ENCODE results near the gene CD19. TPM values are rescaled to one million over a fixed set of nuclear protein-coding genes. Genes with fewer than 3 reads are reported as not detected.
A peak's percentile ranks its signal among the peaks of the same experiment; 100 is the strongest.

Gene CD19
- polyA plus RNA-seq, 3 donors, result 0.28 to 0.75 (median 0.65) TPM

DNA sequence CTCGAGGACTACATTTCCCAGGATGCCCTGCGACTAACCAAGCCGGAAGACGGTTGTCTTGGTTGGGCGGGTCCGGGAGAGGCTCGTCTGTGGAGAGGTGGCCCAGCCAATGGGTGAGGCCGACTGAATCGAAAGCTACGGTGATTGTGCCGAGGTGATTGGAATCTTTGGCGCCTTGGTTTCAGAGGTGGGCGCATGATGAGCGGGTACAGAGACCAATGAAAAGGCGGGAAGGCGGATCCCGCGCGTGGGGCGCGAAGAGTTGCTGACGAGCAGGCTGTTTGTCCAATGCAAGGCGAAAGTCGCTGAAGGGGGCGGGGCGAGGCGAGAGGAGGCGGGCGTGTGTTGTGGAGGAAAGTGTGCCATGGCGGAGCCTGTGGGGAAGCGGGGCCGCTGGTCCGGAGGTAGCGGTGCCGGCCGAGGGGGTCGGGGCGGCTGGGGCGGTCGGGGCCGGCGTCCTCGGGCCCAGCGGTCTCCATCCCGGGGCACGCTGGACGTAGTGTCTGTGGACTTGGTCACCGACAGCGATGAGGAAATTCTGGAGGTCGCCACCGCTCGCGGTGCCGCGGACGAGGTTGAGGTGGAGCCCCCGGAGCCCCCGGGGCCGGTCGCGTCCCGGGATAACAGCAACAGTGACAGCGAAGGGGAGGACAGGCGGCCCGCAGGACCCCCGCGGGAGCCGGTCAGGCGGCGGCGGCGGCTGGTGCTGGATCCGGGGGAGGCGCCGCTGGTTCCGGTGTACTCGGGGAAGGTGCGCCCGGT is 19.1 kb downstream of the CD19 start, which contains the start of gene NFATC2IP:
NFATC2IP (plus strand) TSS at position 290 of the 762 bp plus-strand sequence; CDS start at position 365, 75 bp downstream.
- H3K9me3 Mint-ChIP-seq, result no peaks in the 10 kb centered on the region

More for the DNA sequence above, 19.1 kb downstream of the CD19 start, which contains the start of gene NFATC2IP:
- Histone ChIP-seq H3K27ac (ENCODE audit: low read depth in 1 of 2, low read length in 2 of 2) (peak within 1 kb of the TSS in 1 of 2 donors; percentile 79), H3K4me1 (ENCODE audit: control insufficient read depth in 1 of 2, insufficient read depth in 2 of 2, low read length in 2 of 2) (peaks cover 18 to 27% of the 10 kb centered on the region in 2 donors), H3K4me3 (replicated peaks in 1 of 3; ENCODE audit: low read depth in 2 of 3, low read length in 3 of 3) (peak within 1 kb of the TSS; percentile 71 to 94 (median 80)), H3K36me3 (replicated peaks in 1 of 2; ENCODE audit: control insufficient read depth in 1 of 2, insufficient read depth in 2 of 2, low read length in 2 of 2) (peaks cover 20 to 31% of the 10 kb centered on the region in 2 donors), H3K9ac (ENCODE audit: insufficient read depth, low read length, poor library complexity, severe bottlenecking) (peak within 1 kb of the TSS; percentile 89), H3K79me2 (ENCODE audit: insufficient read depth, low read length) (peaks cover 33% of the 10 kb centered on the region), H4K20me1 (ENCODE audit: insufficient read depth, low read length) (peaks cover 8% of the 10 kb centered on the region), H3K27me3 (ENCODE audit: control insufficient read depth in 2 of 2, insufficient read depth in 2 of 2, low read length in 2 of 2) (no peaks in the 10 kb centered on the region), H3K4me2 (replicated peaks; ENCODE audit: extremely low read depth, low read length, poor library complexity, severe bottlenecking) (peak within 1 kb of the TSS; percentile 92), H2AFZ (ENCODE audit: insufficient read depth, low read depth, low read length, poor library complexity, severe bottlenecking) (peak within 1 kb of the TSS; percentile 98), H3K9me3 (replicated peaks in 1 of 2; ENCODE audit: control insufficient read depth in 1 of 2, insufficient read depth in 1 of 2, low read length in 2 of 2) (no peaks in the 10 kb centered on the region)
- H3K36me3 Mint-ChIP-seq, result peaks cover 34 to 38% of the 10 kb centered on the region in 2 donors
- H3K27me3 Mint-ChIP-seq (ENCODE audit: low read depth in 3 of 3), result peaks cover 2 to 7% (median 4%) of the 10 kb centered on the region in 3 donors
- intact Hi-C loops (cut with micrococcal nuclease), result no loop called here
- peak; percentile 99 to 100 (median 100) for DNase-seq
- no peak for TF ChIP-seq CTCF (IDR thresholded peaks at IDR 0.05)
- H3K4me3 Mint-ChIP-seq, result peak within 1 kb of the TSS; percentile 90 to 97
- peak within 1 kb of the TSS; percentile 83 to 95 (median 91) for H3K27ac Mint-ChIP-seq
- whole genome bisulfite sequencing (ENCODE audit: insufficient coverage), result under 1% methylated on average over 73 of the region's 79 CpGs
- peaks cover 26% of the 10 kb centered on the region for H3K4me1 Mint-ChIP-seq
